GM12878 (cell line): Measurements from ENCODE around the gene SEMA4A. TPM values are rescaled to one million over a fixed set of nuclear protein-coding genes. Genes with fewer than 3 reads are reported as not detected.

Experiments used
- ATF7 ChIP-seq: fragments of 450-650 bp; IDR thresholded peaks from 2 replicates; pipeline ENCODE4 v1.6.1; 2016; ENCODE audit warnings: low read depth, mild to moderate bottlenecking
- BHLHE40 ChIP-seq, 2 experiments: fragments of 450-650 bp in 1 of 2; IDR thresholded peaks; 2 replicates each; pipeline ENCODE4 v1.6.1; 2011 to 2017; ENCODE audit warnings: low read depth in 2 of 2, borderline replicate concordance in 1 of 2, improper control_type of control experiment in 1 of 2, low read length in 1 of 2, mild to moderate bottlenecking in 1 of 2
- CBX5 ChIP-seq: sonication (generic); IDR thresholded peaks from 2 replicates; pipeline ENCODE4 v1.6.1; 2016; ENCODE audit warnings: low read depth, moderate library complexity, mild to moderate bottlenecking, inconsistent platforms
- CHD1 ChIP-seq: IDR thresholded peaks from 2 replicates; pipeline ENCODE4 v1.6.1; 2012; ENCODE audit warnings: low read depth, low read length, improper control_type of control experiment
- DPF2 ChIP-seq: fragments of 450-650 bp; IDR thresholded peaks from 2 replicates; pipeline ENCODE4 v1.6.1; 2017; ENCODE audit warnings: mild to moderate bottlenecking
- EED ChIP-seq: sonication (generic); IDR thresholded peaks from 2 replicates; pipeline ENCODE4 v1.6.1; 2016; ENCODE audit warnings: antibody characterized with exemption, low read depth
- FOS ChIP-seq: IDR thresholded peaks from 3 replicates; pipeline ENCODE4 v1.6.1; 2011; ENCODE audit warnings: borderline replicate concordance; ENCODE audit not compliant: insufficient read length; ENCODE audit errors: extremely low read depth
- LARP7 ChIP-seq: fragments of 450-650 bp; IDR thresholded peaks from 2 replicates; pipeline ENCODE4 v1.6.1; 2017; ENCODE audit warnings: mild to moderate bottlenecking
- NFIC ChIP-seq: IDR thresholded peaks from 2 replicates; pipeline ENCODE4 v1.6.1; 2012; ENCODE audit warnings: low read depth, mild to moderate bottlenecking, inconsistent platforms, low read length, moderate library complexity
- POLR2AphosphoS5 ChIP-seq: IDR thresholded peaks from 2 replicates; pipeline ENCODE4 v1.6.1; 2011; ENCODE audit warnings: mild to moderate bottlenecking, low read length, inconsistent platforms
- SIX5 ChIP-seq: IDR thresholded peaks from 2 replicates; pipeline ENCODE4 v1.6.1; 2011; ENCODE audit warnings: mild to moderate bottlenecking, low read depth, low read length, moderate library complexity; ENCODE audit not compliant: severe bottlenecking
- SMC3 ChIP-seq: IDR thresholded peaks from 2 replicates; pipeline ENCODE4 v1.6.1; 2011; ENCODE audit warnings: low read length, improper control_type of control experiment, borderline replicate concordance
- SREBF2 ChIP-seq: IDR thresholded peaks from 2 replicates; pipeline ENCODE4 v1.6.1; 2012; ENCODE audit warnings: mild to moderate bottlenecking, low read length
- TAF1 ChIP-seq: IDR thresholded peaks from 2 replicates; pipeline ENCODE4 v1.6.1; 2011; ENCODE audit warnings: mild to moderate bottlenecking, low read depth, low read length, borderline replicate concordance
- ZNF622 ChIP-seq: fragments of 450-650 bp; IDR thresholded peaks from 2 replicates; pipeline ENCODE4 v1.6.1; 2017; ENCODE audit warnings: mild to moderate bottlenecking, inconsistent platforms
- polyA plus RNA-seq, 11 experiments: library from polyadenylated mRNA; depleted of rRNA in 4 of 11; unstranded in 6 of 11; stranded (reverse) in 5 of 11; fragments of >200 nt; fragmentation: Nextera tagmentation in 4 of 11; fragmentation: Illumina TruSeq in 1 of 11; extraction: Ambion mirVana in 4 of 11; extraction: Trizol in 1 of 11; gene quantifications; 1 replicate in 1 of 11; 2 replicates in 10 of 11; pipeline versions ENCODE4 v1.2.1 to v1.2.3, GENCODE V29; 2011 to 2016; ENCODE audit warnings: inconsistent platforms in 2 of 11, missing spikeins in 2 of 11, low read depth in 1 of 11
- total RNA-seq, 4 experiments: library from RNA; depleted of rRNA in 3 of 4; stranded (reverse); fragments of >200 nt in 3 of 4; fragmentation: Illumina TruSeq in 1 of 4; extraction: Trizol in 1 of 4; gene quantifications; 2 replicates each; pipeline versions ENCODE4 v1.2.1 to v1.2.3, GENCODE V29; 2013 to 2021
- TF ChIP-seq, protein P1 (sequence below): IDR thresholded peaks from 2 replicates; pipeline ENCODE4 v1.6.1; 2012; ENCODE audit warnings: low read depth, low read length, improper control_type of control experiment
- TF ChIP-seq, protein P2 (sequence below): fragments of 450-650 bp; IDR thresholded peaks from 2 replicates; pipeline ENCODE4 v1.6.1; 2014; ENCODE audit warnings: mild to moderate bottlenecking
- TF ChIP-seq, protein P3 (sequence below): IDR thresholded peaks from 2 replicates; pipeline ENCODE4 v1.6.1; 2012; ENCODE audit warnings: improper control_type of control experiment, low read depth, low read length; ENCODE audit not compliant: insufficient replicate concordance
- TF ChIP-seq, protein P4 (sequence below): fragments of 450-650 bp; IDR thresholded peaks from 2 replicates; pipeline ENCODE4 v1.6.1; 2018; ENCODE audit warnings: borderline replicate concordance, mild to moderate bottlenecking; ENCODE audit not compliant: partially characterized antibody
- TF ChIP-seq, protein P5 (sequence below): IDR thresholded peaks from 2 replicates; pipeline ENCODE4 v1.6.1; 2011; ENCODE audit warnings: low read depth, low read length, improper control_type of control experiment, borderline replicate concordance

SEMA4A gene
- total and polyA plus RNA-seq, 10 of the 15 experiments (the other 5 are each of a cell fraction or from before 2014, with no cell fraction given): 2.6 to 64.2 (median 32.8) TPM

DNA sequence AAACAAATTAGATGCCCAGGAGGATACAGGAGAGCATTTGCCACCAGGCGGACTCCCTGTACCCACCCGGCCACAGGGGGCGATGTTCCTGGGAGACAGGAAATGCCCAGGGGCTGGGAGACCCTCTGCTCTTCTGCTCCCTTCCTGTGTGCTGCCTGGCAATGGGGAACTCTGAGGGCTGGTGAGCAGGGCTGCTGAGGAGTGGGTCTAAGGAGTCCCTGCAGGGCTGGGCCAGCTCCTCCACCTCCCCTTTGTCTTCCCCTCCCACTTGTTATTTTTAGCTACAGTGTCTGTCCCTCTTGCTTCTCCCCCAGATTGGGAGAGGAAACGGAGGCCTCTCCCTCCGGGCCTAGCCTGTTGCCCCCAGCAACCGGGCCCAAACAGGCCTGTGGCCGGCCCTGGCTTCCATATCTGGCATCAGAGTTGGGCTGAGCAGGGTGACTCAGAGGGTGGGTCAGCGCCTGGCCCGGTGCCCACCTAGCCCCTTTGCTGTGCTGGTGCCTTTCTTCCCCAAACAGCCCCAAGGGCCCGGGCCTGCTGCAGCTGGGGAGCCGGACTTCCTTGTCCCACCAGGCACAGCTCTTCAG lies 27.2 kb upstream of the SEMA4A start (continued):
- TF ChIP-seq, protein P1, sequence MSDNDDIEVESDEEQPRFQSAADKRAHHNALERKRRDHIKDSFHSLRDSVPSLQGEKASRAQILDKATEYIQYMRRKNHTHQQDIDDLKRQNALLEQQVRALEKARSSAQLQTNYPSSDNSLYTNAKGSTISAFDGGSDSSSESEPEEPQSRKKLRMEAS: no peak
- TF ChIP-seq CBX5 (no peak), SMC3 (no peak), ATF7 (no peak), POLR2AphosphoS5 (peak; percentile 44; the same call in 1 of the 2 replicates), SREBF2 (no peak), FOS (no peak), CHD1 (no peak), NFIC (no peak), DPF2 (peak; percentile 47; the same call in 1 of the 2 replicates), LARP7 (no peak), TAF1 (no peak), SIX5 (no peak), ZNF622 (no peak), EED (peak; percentile 75), BHLHE40 (IDR thresholded peaks at IDR 0.05; ENCODE audit: borderline replicate concordance in 1 of 2, low read depth in 2 of 2, low read length in 1 of 2) (no peak)
- TF ChIP-seq, protein P2, sequence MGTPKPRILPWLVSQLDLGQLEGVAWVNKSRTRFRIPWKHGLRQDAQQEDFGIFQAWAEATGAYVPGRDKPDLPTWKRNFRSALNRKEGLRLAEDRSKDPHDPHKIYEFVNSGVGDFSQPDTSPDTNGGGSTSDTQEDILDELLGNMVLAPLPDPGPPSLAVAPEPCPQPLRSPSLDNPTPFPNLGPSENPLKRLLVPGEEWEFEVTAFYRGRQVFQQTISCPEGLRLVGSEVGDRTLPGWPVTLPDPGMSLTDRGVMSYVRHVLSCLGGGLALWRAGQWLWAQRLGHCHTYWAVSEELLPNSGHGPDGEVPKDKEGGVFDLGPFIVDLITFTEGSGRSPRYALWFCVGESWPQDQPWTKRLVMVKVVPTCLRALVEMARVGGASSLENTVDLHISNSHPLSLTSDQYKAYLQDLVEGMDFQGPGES: no peak
- TF ChIP-seq, protein P3, sequence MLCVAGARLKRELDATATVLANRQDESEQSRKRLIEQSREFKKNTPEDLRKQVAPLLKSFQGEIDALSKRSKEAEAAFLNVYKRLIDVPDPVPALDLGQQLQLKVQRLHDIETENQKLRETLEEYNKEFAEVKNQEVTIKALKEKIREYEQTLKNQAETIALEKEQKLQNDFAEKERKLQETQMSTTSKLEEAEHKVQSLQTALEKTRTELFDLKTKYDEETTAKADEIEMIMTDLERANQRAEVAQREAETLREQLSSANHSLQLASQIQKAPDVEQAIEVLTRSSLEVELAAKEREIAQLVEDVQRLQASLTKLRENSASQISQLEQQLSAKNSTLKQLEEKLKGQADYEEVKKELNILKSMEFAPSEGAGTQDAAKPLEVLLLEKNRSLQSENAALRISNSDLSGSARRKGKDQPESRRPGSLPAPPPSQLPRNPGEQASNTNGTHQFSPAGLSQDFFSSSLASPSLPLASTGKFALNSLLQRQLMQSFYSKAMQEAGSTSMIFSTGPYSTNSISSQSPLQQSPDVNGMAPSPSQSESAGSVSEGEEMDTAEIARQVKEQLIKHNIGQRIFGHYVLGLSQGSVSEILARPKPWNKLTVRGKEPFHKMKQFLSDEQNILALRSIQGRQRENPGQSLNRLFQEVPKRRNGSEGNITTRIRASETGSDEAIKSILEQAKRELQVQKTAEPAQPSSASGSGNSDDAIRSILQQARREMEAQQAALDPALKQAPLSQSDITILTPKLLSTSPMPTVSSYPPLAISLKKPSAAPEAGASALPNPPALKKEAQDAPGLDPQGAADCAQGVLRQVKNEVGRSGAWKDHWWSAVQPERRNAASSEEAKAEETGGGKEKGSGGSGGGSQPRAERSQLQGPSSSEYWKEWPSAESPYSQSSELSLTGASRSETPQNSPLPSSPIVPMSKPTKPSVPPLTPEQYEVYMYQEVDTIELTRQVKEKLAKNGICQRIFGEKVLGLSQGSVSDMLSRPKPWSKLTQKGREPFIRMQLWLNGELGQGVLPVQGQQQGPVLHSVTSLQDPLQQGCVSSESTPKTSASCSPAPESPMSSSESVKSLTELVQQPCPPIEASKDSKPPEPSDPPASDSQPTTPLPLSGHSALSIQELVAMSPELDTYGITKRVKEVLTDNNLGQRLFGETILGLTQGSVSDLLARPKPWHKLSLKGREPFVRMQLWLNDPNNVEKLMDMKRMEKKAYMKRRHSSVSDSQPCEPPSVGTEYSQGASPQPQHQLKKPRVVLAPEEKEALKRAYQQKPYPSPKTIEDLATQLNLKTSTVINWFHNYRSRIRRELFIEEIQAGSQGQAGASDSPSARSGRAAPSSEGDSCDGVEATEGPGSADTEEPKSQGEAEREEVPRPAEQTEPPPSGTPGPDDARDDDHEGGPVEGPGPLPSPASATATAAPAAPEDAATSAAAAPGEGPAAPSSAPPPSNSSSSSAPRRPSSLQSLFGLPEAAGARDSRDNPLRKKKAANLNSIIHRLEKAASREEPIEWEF: no peak
- TF ChIP-seq, protein P4, sequence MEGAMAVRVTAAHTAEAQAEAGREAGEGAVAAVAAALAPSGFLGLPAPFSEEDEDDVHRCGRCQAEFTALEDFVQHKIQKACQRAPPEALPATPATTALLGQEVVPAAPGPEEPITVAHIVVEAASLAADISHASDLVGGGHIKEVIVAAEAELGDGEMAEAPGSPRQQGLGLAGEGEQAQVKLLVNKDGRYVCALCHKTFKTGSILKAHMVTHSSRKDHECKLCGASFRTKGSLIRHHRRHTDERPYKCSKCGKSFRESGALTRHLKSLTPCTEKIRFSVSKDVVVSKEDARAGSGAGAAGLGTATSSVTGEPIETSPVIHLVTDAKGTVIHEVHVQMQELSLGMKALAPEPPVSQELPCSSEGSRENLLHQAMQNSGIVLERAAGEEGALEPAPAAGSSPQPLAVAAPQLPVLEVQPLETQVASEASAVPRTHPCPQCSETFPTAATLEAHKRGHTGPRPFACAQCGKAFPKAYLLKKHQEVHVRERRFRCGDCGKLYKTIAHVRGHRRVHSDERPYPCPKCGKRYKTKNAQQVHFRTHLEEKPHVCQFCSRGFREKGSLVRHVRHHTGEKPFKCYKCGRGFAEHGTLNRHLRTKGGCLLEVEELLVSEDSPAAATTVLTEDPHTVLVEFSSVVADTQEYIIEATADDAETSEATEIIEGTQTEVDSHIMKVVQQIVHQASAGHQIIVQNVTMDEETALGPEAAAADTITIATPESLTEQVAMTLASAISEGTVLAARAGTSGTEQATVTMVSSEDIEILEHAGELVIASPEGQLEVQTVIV: no peak
- TF ChIP-seq, protein P5, sequence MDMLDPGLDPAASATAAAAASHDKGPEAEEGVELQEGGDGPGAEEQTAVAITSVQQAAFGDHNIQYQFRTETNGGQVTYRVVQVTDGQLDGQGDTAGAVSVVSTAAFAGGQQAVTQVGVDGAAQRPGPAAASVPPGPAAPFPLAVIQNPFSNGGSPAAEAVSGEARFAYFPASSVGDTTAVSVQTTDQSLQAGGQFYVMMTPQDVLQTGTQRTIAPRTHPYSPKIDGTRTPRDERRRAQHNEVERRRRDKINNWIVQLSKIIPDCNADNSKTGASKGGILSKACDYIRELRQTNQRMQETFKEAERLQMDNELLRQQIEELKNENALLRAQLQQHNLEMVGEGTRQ: no peak
